Brain microvascular endothelial cell (primary cell): ENCODE measurements around the gene SPRYD4.

Experiments used
- DNase-seq: peaks from one replicate; pipeline ENCODE4 v3.0.0-alpha.2; 2020
- H3K27ac ChIP-seq: fragments of 250-450 bp; sonication (Bioruptor Pico); 2 replicates; pipeline ENCODE4 v1.5.1; 2020; ENCODE audit warnings: mild to moderate bottlenecking, moderate library complexity
- H3K27me3 ChIP-seq: fragments of 250-450 bp; sonication (Bioruptor Pico); replicated peaks from 2 replicates; pipeline ENCODE4 v1.5.1; 2020; ENCODE audit warnings: mild to moderate bottlenecking
- H3K36me3 ChIP-seq: fragments of 250-450 bp; sonication (Bioruptor Pico); replicated peaks from 2 replicates; pipeline ENCODE4 v1.5.1; 2020; ENCODE audit warnings: mild to moderate bottlenecking
- H3K4me3 ChIP-seq: 2 replicates; pipeline ENCODE4 v1.5.1; 2011; ENCODE audit warnings: low read depth, mild to moderate bottlenecking, control low read depth, low read length, moderate library complexity
- in situ Hi-C: cut with HindIII; loops from 2 replicates; pipeline ENCODE4 v1.10.0; 2017; ENCODE audit warnings: low sequenced_read_pairs, low pct_ligation_motif_present
- TF ChIP-seq, protein P1 (sequence below): IDR thresholded peaks from 2 replicates; pipeline ENCODE4 v1.5.1; 2011; ENCODE audit warnings: low read depth, mild to moderate bottlenecking, moderate library complexity, low read length, control low read depth, inconsistent platforms; ENCODE audit errors: missing control alignments

SPRYD4 gene

DNA sequence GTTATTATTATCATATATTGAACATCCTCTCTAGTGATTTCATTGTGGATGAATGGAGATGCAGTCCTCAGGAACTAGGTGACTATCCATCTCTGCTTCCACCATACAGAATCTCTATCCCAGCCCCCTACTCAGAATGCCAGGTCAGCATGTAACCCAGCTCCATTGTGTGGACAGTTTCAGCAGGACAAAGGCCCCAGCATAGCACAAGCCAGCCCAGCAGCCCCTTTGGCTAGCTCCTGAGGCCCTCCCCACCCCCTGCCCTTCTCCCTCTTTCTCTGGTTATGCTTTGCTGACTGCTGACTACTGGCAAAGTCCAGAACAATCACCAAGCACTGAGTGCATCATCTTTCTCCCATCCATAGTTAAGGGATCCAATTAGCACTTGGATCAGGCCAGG lies 5.8 kb upstream of the SPRYD4 start:
- DNase-seq, result no peak
- no peak overlapping the region for H3K4me3 ChIP-seq
- in situ Hi-C loops, result no loop called here
- H3K36me3 ChIP-seq, result no peaks in the 10 kb centered on the region
- no peak overlapping the region for H3K27ac ChIP-seq
- TF ChIP-seq, protein P1, sequence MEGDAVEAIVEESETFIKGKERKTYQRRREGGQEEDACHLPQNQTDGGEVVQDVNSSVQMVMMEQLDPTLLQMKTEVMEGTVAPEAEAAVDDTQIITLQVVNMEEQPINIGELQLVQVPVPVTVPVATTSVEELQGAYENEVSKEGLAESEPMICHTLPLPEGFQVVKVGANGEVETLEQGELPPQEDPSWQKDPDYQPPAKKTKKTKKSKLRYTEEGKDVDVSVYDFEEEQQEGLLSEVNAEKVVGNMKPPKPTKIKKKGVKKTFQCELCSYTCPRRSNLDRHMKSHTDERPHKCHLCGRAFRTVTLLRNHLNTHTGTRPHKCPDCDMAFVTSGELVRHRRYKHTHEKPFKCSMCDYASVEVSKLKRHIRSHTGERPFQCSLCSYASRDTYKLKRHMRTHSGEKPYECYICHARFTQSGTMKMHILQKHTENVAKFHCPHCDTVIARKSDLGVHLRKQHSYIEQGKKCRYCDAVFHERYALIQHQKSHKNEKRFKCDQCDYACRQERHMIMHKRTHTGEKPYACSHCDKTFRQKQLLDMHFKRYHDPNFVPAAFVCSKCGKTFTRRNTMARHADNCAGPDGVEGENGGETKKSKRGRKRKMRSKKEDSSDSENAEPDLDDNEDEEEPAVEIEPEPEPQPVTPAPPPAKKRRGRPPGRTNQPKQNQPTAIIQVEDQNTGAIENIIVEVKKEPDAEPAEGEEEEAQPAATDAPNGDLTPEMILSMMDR, result no peak
- H3K27me3 ChIP-seq, result no peaks in the 10 kb centered on the region

DNA sequence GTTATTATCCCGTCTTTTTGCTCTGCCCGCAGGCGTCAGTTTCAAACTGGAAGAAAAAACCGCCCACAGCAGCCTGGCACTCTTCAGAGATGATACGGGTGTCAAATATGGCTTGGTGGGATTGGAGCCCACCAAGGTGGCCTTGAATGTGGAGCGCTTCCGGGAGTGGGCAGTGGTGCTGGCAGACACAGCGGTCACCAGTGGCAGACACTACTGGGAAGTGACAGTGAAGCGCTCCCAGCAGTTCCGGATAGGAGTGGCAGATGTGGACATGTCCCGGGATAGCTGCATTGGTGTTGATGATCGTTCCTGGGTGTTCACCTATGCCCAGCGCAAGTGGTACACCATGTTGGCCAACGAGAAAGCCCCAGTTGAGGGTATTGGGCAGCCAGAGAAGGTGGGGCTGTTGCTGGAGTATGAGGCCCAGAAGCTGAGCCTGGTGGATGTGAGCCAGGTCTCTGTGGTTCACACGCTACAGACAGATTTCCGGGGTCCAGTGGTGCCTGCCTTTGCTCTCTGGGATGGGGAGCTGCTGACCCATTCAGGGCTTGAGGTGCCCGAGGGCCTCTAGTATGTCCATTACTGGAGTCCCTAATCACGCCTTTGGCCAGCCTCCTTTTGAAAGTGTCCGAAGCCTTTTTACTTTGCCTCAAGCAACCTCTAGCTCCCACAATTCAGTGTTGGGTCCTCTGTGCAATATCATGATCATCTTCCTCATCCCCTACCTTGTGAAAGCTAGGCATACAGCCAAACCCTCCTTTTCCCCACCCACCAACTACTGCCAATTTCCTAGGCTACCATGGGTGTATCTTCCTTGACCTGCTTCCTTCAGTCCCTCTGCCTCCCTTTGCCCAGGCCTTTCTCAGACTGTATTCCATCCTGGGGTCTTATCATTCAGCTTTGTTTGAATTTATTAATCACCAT lies 891 bp downstream of the SPRYD4 start:
- H3K27ac ChIP-seq, result peak overlapping the region; percentile 79
- in situ Hi-C loops, result no loop called here
- H3K27me3 ChIP-seq, result no peaks in the 10 kb centered on the region
- H3K4me3 ChIP-seq, result peak overlapping the region; percentile 94
- DNase-seq, result no peak
- TF ChIP-seq, protein P1, result no peak
- no peaks in the 10 kb centered on the region for H3K36me3 ChIP-seq

DNA sequence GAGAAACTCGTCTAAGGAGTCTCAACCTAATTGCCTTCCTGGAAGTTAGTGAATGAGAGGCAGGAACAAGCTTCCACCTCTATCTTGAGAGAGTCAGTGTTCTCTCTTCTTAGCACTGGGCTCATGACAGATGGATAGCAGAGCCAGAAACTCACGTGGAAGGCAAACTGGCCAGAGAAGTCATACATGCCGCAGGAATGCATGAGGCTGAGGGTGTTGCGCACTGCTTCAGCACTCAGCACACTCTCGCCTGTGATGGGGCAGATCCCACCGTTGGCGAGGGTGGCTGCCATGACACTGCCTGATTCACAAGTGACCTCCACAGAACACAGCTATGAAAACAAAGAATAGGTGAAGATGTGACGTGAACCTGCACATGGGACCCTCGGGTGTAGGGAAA lies 6.0 kb downstream of the SPRYD4 start:
- DNase-seq, result no peak
- no peak overlapping the region for H3K27ac ChIP-seq

DNA sequence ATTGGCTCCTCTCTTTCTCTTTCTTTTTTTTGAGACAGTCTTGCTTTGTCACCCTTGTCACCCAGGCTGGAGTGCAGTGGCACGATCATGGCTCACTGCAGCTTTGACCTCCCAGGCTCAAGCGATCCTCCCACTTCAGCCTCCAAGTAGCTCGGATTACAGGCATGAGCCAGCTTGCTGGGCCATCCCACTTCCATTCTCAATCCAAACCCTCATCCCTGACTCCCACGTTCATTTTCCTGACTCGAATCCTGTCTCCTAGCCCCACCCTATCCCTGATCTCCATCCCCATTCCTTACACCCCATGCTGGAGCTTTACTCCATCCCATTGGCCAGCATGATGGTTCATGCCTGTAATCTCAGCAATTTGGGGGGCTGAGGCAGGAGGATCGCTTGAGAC lies 7.8 kb downstream of the SPRYD4 start:
- Histone ChIP-seq H3K36me3 (no peaks in the 10 kb centered on the region), H3K27ac (no peak overlapping the region), H3K4me3 (no peak overlapping the region), H3K27me3 (no peaks in the 10 kb centered on the region)
- in situ Hi-C loops, result no loop called here
- TF ChIP-seq, protein P1, result no peak
- DNase-seq, result no peak

More for the DNA sequence above, 6.0 kb downstream of the SPRYD4 start:
- Histone ChIP-seq H3K27me3 (no peaks in the 10 kb centered on the region), H3K36me3 (no peaks in the 10 kb centered on the region), H3K4me3 (no peak overlapping the region)
- in situ Hi-C loops, result no loop called here
- TF ChIP-seq, protein P1, result no peak

DNA sequence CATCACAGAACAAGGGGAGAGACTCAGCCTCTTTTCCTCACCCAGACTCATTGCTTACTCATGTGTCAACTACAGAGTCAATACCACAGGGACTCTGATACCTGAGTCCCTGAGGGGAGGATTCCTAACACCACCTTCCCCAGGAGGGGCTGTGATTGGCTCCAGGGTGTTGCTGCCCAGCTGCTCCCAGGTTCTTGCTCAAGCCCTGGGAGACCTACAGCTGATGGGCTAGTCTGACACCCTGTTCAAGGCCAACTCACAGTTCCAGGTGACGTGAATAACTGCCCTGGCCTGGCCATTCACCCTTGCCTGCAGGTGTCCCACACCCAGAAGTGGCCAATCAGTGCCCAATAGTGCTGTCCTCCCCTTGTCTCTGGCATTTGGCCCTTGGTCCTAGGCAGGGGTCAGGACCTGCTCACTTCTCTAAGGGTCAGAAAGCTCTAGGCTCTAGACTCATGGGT lies 8.6 kb downstream of the SPRYD4 start:
- no peak overlapping the region for H3K4me3 ChIP-seq
- TF ChIP-seq, protein P1, result no peak
- H3K36me3 ChIP-seq, result no peaks in the 10 kb centered on the region
- H3K27me3 ChIP-seq, result no peaks in the 10 kb centered on the region
- in situ Hi-C loops, result no loop called here
- no peak for DNase-seq
- H3K27ac ChIP-seq, result no peak overlapping the region
